MM.1S (cell line): Measurements from ENCODE around the gene TMC1.

Source experiments
- DNase-seq: peaks from one replicate; pipeline ENCODE4 v3.0.0-alpha.2; 2015
- H2AFZ ChIP-seq: fragments of 300-600 bp; sonication (generic); 2 replicates; pipeline ENCODE4 v1.6.0; 2016; ENCODE audit warnings: antibody characterized with exemption, low read length
- H3F3A ChIP-seq: fragments of 300-600 bp; sonication (generic); 2 replicates; pipeline ENCODE4 v1.6.1; 2016; ENCODE audit warnings: mild to moderate bottlenecking, antibody characterized with exemption, low read length, moderate library complexity, mixed read lengths; ENCODE audit not compliant: insufficient read depth
- H3K27ac ChIP-seq: fragments of 300-600 bp; sonication (generic); 2 replicates; pipeline ENCODE4 v1.5.1; 2016; ENCODE audit warnings: mild to moderate bottlenecking, low read length
- H3K27me3 ChIP-seq: fragments of 300-600 bp; sonication (generic); replicated peaks from 2 replicates; pipeline ENCODE4 v1.6.0; 2016; ENCODE audit warnings: low read length; ENCODE audit not compliant: insufficient read depth
- H3K36me3 ChIP-seq: fragments of 300-600 bp; sonication (generic); replicated peaks from 2 replicates; pipeline ENCODE4 v1.6.1; 2016; ENCODE audit warnings: mild to moderate bottlenecking, low read length, mixed read lengths; ENCODE audit not compliant: insufficient read depth
- H3K4me1 ChIP-seq: fragments of 300-600 bp; sonication (generic); 2 replicates; pipeline ENCODE4 v1.6.1; 2016; ENCODE audit warnings: low read length, mixed read lengths
- H3K4me2 ChIP-seq: fragments of 300-600 bp; sonication (generic); 2 replicates; pipeline ENCODE4 v1.6.0; 2016; ENCODE audit warnings: low read depth, low read length
- H3K4me3 ChIP-seq: fragments of 300-600 bp; sonication (generic); 2 replicates; pipeline ENCODE4 v1.5.1; 2016; ENCODE audit warnings: low read length, mixed read lengths
- H3K79me2 ChIP-seq: fragments of 300-600 bp; sonication (generic); 2 replicates; pipeline ENCODE4 v1.6.1; 2016; ENCODE audit warnings: mixed run types, low read length, mixed read lengths
- H3K9ac ChIP-seq: fragments of 300-600 bp; sonication (generic); 2 replicates; pipeline ENCODE4 v1.6.1; 2016; ENCODE audit warnings: low read length, mixed read lengths
- H3K9me2 ChIP-seq: fragments of 300-600 bp; sonication (generic); replicated peaks from 2 replicates; pipeline ENCODE4 v1.6.1; 2016; ENCODE audit warnings: mild to moderate bottlenecking, low read length, mixed read lengths; ENCODE audit not compliant: insufficient read depth
- H3K9me3 ChIP-seq: fragments of 300-600 bp; sonication (generic); replicated peaks from 2 replicates; pipeline ENCODE4 v1.6.1; 2016; ENCODE audit warnings: mild to moderate bottlenecking, low read length, mixed read lengths; ENCODE audit not compliant: insufficient read depth
- H4K20me1 ChIP-seq: fragments of 300-600 bp; sonication (generic); 2 replicates; pipeline ENCODE4 v1.6.1; 2016; ENCODE audit warnings: mild to moderate bottlenecking, low read length, moderate library complexity, mixed read lengths; ENCODE audit not compliant: insufficient read depth
- EZH2 ChIP-seq: fragments of 300-600 bp; sonication (generic); optimal IDR thresholded peaks from 2 replicates; pipeline ENCODE3; 2017; ENCODE audit warnings: low read depth, mild to moderate bottlenecking, antibody characterized with exemption, low read length, mixed read lengths
- EZH2phosphoT487 ChIP-seq: fragments of 300-600 bp; sonication (generic); IDR thresholded peaks from 2 replicates; pipeline ENCODE4 v1.6.1; 2018; ENCODE audit warnings: antibody characterized with exemption, low read length
- TF ChIP-seq, protein P1 (sequence below): fragments of 300-600 bp; sonication (generic); IDR thresholded peaks from 2 replicates; pipeline ENCODE4 v1.5.1; 2016; ENCODE audit warnings: antibody characterized with exemption, low read length, mixed read lengths

TMC1 gene

DNA sequence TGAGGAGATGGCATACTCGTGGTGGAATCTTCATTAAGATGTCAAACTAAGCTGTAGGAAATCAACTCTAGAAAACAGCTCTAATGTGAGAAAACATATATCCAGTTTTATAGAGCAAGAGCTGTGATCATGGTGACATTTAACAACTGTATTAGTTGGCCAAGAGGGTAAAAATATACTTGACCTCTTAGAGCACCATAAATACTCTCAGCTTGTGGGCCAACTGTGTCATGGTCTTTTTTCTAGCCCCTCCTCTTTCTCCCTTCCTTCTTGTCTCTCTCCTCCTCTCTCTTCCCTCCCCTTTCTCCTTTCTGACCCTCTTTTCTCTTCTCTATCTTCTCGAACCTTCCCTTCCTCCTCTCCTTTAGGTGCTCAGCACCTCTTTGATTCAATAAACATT lies 54.7 kb downstream of the TMC1 start:
- Histone ChIP-seq H3K79me2 (no peaks in the 10 kb centered on the region), H3K36me3 (no peaks in the 10 kb centered on the region), H3K4me3 (no peak overlapping the region), H3K9me3 (no peaks in the 10 kb centered on the region), H4K20me1 (no peaks in the 10 kb centered on the region), H3K4me1 (no peaks in the 10 kb centered on the region), H3K4me2 (no peak overlapping the region), H3K27me3 (no peaks in the 10 kb centered on the region), H3F3A (no peaks in the 10 kb centered on the region), H3K9me2 (no peaks in the 10 kb centered on the region), H3K9ac (no peak overlapping the region), H2AFZ (no peak overlapping the region), H3K27ac (no peak overlapping the region)
- no peak for DNase-seq
- TF ChIP-seq EZH2 (no peak), EZH2phosphoT487 (no peak)
- TF ChIP-seq, protein P1, sequence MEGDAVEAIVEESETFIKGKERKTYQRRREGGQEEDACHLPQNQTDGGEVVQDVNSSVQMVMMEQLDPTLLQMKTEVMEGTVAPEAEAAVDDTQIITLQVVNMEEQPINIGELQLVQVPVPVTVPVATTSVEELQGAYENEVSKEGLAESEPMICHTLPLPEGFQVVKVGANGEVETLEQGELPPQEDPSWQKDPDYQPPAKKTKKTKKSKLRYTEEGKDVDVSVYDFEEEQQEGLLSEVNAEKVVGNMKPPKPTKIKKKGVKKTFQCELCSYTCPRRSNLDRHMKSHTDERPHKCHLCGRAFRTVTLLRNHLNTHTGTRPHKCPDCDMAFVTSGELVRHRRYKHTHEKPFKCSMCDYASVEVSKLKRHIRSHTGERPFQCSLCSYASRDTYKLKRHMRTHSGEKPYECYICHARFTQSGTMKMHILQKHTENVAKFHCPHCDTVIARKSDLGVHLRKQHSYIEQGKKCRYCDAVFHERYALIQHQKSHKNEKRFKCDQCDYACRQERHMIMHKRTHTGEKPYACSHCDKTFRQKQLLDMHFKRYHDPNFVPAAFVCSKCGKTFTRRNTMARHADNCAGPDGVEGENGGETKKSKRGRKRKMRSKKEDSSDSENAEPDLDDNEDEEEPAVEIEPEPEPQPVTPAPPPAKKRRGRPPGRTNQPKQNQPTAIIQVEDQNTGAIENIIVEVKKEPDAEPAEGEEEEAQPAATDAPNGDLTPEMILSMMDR: no peak

DNA sequence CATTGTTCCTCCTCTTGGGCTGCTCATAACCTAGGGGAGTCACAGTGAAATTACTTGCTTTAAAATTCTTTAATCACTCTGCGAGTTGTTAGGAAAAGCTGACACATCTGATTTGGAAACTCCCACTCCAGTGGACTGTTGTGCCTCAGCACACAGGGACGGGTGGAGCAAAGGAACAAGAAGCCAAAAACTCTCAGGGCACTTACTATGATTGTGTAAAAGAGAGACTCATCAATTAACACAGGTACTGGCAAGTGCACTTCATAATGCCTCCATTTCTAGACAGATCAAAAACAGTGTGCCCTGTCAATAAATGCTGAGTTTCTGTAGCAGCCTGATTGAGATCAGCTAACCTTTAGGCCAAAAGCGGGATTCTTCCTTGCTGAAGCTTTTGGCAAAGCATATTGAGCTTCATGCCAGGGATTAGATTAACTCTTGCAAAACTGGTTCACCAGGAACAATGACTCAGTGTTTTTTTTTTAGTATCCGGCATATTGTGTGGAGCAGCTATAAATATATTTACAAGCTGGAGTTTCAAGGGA lies 55.9 kb downstream of the TMC1 start:
- Histone ChIP-seq H3F3A (no peaks in the 10 kb centered on the region), H2AFZ (no peak overlapping the region)

DNA sequence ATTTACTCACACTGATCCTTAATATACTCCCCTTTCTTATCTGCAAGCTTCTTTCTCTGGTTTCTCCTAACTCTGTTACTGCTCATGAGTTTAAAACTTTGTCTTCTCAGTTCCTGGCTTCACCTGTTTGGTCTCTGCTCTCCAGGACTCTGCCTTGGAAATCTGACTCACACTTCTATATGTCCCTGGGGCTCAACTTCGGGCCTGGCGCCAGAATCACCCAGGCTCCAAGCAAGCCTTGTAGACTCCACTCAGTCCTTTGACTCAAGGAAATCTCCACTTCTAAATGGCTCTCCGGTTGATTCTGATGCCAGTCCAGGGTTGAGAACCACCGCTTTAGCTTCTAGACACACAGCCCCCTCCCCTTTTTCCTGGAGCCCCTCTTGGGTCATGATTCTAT lies 57.8 kb downstream of the TMC1 start:
- H3K27ac ChIP-seq: no peak overlapping the region
- no peak overlapping the region for H3K4me3 ChIP-seq
- H3F3A ChIP-seq: no peaks in the 10 kb centered on the region
- no peak overlapping the region for H3K4me2 ChIP-seq
- H3K79me2 ChIP-seq: no peaks in the 10 kb centered on the region
- H3K9ac ChIP-seq: no peak overlapping the region
- no peaks in the 10 kb centered on the region for H3K36me3 ChIP-seq
- H4K20me1 ChIP-seq: no peaks in the 10 kb centered on the region
- TF ChIP-seq, protein P1: no peak
- no peak for TF ChIP-seq EZH2
- TF ChIP-seq EZH2phosphoT487: no peak
- H3K27me3 ChIP-seq: no peaks in the 10 kb centered on the region
- DNase-seq: no peak
- no peaks in the 10 kb centered on the region for H3K9me3 ChIP-seq
- no peaks in the 10 kb centered on the region for H3K4me1 ChIP-seq
- no peak overlapping the region for H2AFZ ChIP-seq
- no peaks in the 10 kb centered on the region for H3K9me2 ChIP-seq

More for the DNA sequence above, 55.9 kb downstream of the TMC1 start:
- Histone ChIP-seq H3K9me2 (no peaks in the 10 kb centered on the region), H3K27me3 (no peaks in the 10 kb centered on the region), H3K27ac (no peak overlapping the region), H3K9ac (no peak overlapping the region), H3K4me2 (no peak overlapping the region), H3K79me2 (no peaks in the 10 kb centered on the region), H3K4me3 (no peak overlapping the region), H4K20me1 (no peaks in the 10 kb centered on the region), H3K4me1 (no peaks in the 10 kb centered on the region), H3K36me3 (no peaks in the 10 kb centered on the region), H3K9me3 (no peaks in the 10 kb centered on the region)
- no peak for DNase-seq
- TF ChIP-seq EZH2phosphoT487: no peak
- no peak for TF ChIP-seq EZH2
- TF ChIP-seq, protein P1: no peak
